IMR-90 (cell line): Measurements from ENCODE around the gene KAZN. TPM values are rescaled to one million over a fixed set of nuclear protein-coding genes. Genes with fewer than 3 reads are reported as not detected.

Source experiments
- ATAC-seq: fragments of 200-7000 bp; cut with Tn5 transposase; 2 replicates; pipeline ENCODE4 v1.9.1; 2020; ENCODE audit warnings: low read depth, mild to moderate bottlenecking, moderate library complexity
- BruUV-seq: library from RNA; stranded (reverse); fragments of 400-500 nt; replicated peaks from 2 replicates; lab custom pipeline; 2021; lab: Mats Ljungman, UMichigan
- CTCF ChIA-PET: fragments of 300-600 bp; formaldehyde crosslinking; extraction: SDS; loops from one replicate; lab custom pipeline; 2021; ENCODE audit warnings: antibody characterized with exemption; lab: Yijun Ruan, JAX
- POLR2A ChIA-PET: fragments of 300-600 bp; sonication (Branson Sonifier 250); formaldehyde crosslinking; loops from one replicate; lab custom pipeline; 2022; ENCODE audit warnings: antibody characterized with exemption; ENCODE audit not compliant: unreplicated experiment; lab: Charles Lee
- DNase-seq: peaks from one replicate; pipeline ENCODE4 v3.0.0; 2013
- H2AFZ ChIP-seq: replicated peaks from 2 replicates; pipeline ENCODE3; 2013; ENCODE audit warnings: low read length, mild to moderate bottlenecking; ENCODE audit not compliant: poor library complexity
- H2AK5ac ChIP-seq: 2 replicates; pipeline ENCODE4 v1.6.1; 2013; ENCODE audit warnings: low read depth, low read length, inconsistent platforms
- H2AK9ac ChIP-seq: replicated peaks from 2 replicates; pipeline ENCODE3; 2013; ENCODE audit warnings: mild to moderate bottlenecking, low read depth, low read length, moderate library complexity; ENCODE audit not compliant: poor library complexity
- H2BK120ac ChIP-seq: 2 replicates; pipeline ENCODE4 v1.6.1; 2013; ENCODE audit warnings: low read depth, low read length, inconsistent platforms
- H2BK15ac ChIP-seq: 3 replicates; pipeline ENCODE4 v1.6.1; 2013; ENCODE audit warnings: low read depth, low read length, inconsistent platforms
- H2BK20ac ChIP-seq: 2 replicates; pipeline ENCODE4 v1.6.1; 2013; ENCODE audit warnings: low read depth, mild to moderate bottlenecking, inconsistent platforms, low read length, moderate library complexity
- H2BK5ac ChIP-seq: 2 replicates; pipeline ENCODE4 v1.6.1; 2013; ENCODE audit warnings: mild to moderate bottlenecking, low read depth, low read length, inconsistent platforms; ENCODE audit not compliant: poor library complexity, severe bottlenecking
- H3K14ac ChIP-seq: replicated peaks from 2 replicates; pipeline ENCODE4 v1.6.1; 2013; ENCODE audit warnings: low read depth, low read length, inconsistent platforms
- H3K18ac ChIP-seq: 2 replicates; pipeline ENCODE4 v1.6.1; 2013; ENCODE audit warnings: low read depth, low read length, control low read depth
- H3K23ac ChIP-seq: 2 replicates; pipeline ENCODE4 v1.6.1; 2013; ENCODE audit warnings: low read depth, low read length, inconsistent platforms
- H3K27ac ChIP-seq: 2 replicates; pipeline ENCODE4 v1.5.1; 2013; ENCODE audit warnings: mild to moderate bottlenecking, control low read depth, low read length; ENCODE audit not compliant: insufficient read depth
- H3K27me3 ChIP-seq: 2 replicates; pipeline ENCODE4 v1.6.1; 2013; ENCODE audit warnings: low read length; ENCODE audit not compliant: control insufficient read depth, insufficient read depth
- H3K36me3 ChIP-seq: 2 replicates; pipeline ENCODE4 v1.6.1; 2013; ENCODE audit warnings: low read length, mixed read lengths; ENCODE audit not compliant: control insufficient read depth, insufficient read depth
- H3K4ac ChIP-seq: 2 replicates; pipeline ENCODE4 v1.6.1; 2013; ENCODE audit warnings: low read depth, low read length, inconsistent platforms
- H3K4me1 ChIP-seq: 2 replicates; pipeline ENCODE4 v1.6.1; 2013; ENCODE audit warnings: low read length, mixed read lengths; ENCODE audit not compliant: control insufficient read depth, insufficient read depth
- H3K4me2 ChIP-seq: 2 replicates; pipeline ENCODE4 v1.6.1; 2013; ENCODE audit warnings: low read depth, mild to moderate bottlenecking, control low read depth, low read length, moderate library complexity
- H3K4me3 ChIP-seq: 2 replicates; pipeline ENCODE4 v1.5.1; 2013; ENCODE audit warnings: low read depth, mild to moderate bottlenecking, control low read depth, low read length, moderate library complexity; ENCODE audit not compliant: insufficient read depth
- H3K56ac ChIP-seq: 2 replicates; pipeline ENCODE4 v1.6.1; 2013; ENCODE audit warnings: low read length, inconsistent platforms; ENCODE audit not compliant: insufficient read depth; ENCODE audit errors: extremely low read depth
- H3K79me1 ChIP-seq, 2 experiments: 2 replicates each; pipeline ENCODE4 v1.6.1; 2013; ENCODE audit warnings: low read length in 2 of 2, inconsistent platforms in 1 of 2, low read depth in 1 of 2
- H3K9ac ChIP-seq: 2 replicates; pipeline ENCODE4 v1.6.1; 2013; ENCODE audit warnings: low read depth, low read length, control low read depth
- H3K9me1 ChIP-seq: 2 replicates; pipeline ENCODE4 v1.6.1; 2013; ENCODE audit warnings: low read length, inconsistent platforms; ENCODE audit not compliant: insufficient read depth
- H3K9me3 ChIP-seq: 2 replicates; pipeline ENCODE4 v1.6.1; 2013; ENCODE audit warnings: low read length; ENCODE audit not compliant: control insufficient read depth, insufficient read depth
- H4K20me1 ChIP-seq: 2 replicates; pipeline ENCODE4 v1.6.1; 2013; ENCODE audit warnings: low read length, inconsistent platforms; ENCODE audit not compliant: insufficient read depth
- H4K5ac ChIP-seq: 2 replicates; pipeline ENCODE4 v1.6.1; 2013; ENCODE audit warnings: mild to moderate bottlenecking, low read depth, low read length, control low read depth
- H4K8ac ChIP-seq, 2 experiments: 2 replicates each; pipeline ENCODE4 v1.6.1; 2013; ENCODE audit warnings: low read depth in 2 of 2, low read length in 2 of 2, control low read depth in 1 of 2, inconsistent platforms in 1 of 2
- H4K91ac ChIP-seq: 2 replicates; pipeline ENCODE4 v1.6.1; 2013; ENCODE audit warnings: low read depth, low read length, inconsistent platforms; ENCODE audit not compliant: insufficient read depth
- BHLHE40 ChIP-seq: fragments of 150-350 bp; IDR thresholded peaks from 2 replicates; pipeline ENCODE4 v1.6.1; 2016; ENCODE audit warnings: mild to moderate bottlenecking, low read depth, low read length
- CEBPB ChIP-seq: IDR thresholded peaks from 2 replicates; pipeline ENCODE4 v1.6.1; 2012; ENCODE audit warnings: low read depth, low read length, improper control_type of control experiment
- CHD1 ChIP-seq: IDR thresholded peaks from 2 replicates; pipeline ENCODE4 v1.6.1; 2012; ENCODE audit warnings: low read depth, low read length, improper control_type of control experiment
- FOS ChIP-seq: fragments of 150-350 bp; IDR thresholded peaks from 2 replicates; pipeline ENCODE4 v1.6.1; 2016; ENCODE audit warnings: low read depth, low read length
- MAFK ChIP-seq: IDR thresholded peaks from 2 replicates; pipeline ENCODE4 v1.6.1; 2012; ENCODE audit warnings: low read depth, low read length, improper control_type of control experiment
- MAZ ChIP-seq: IDR thresholded peaks from 2 replicates; pipeline ENCODE4 v1.6.1; 2012; ENCODE audit warnings: low read depth, mild to moderate bottlenecking, low read length, improper control_type of control experiment, moderate library complexity, borderline replicate concordance
- MXI1 ChIP-seq: IDR thresholded peaks from 2 replicates; pipeline ENCODE4 v1.6.1; 2012; ENCODE audit warnings: low read depth, mild to moderate bottlenecking, low read length, moderate library complexity, borderline replicate concordance
- NFE2L2 ChIP-seq: fragments of 150-350 bp; IDR thresholded peaks from 2 replicates; pipeline ENCODE4 v1.6.1; 2016; ENCODE audit warnings: low read depth, mild to moderate bottlenecking, low read length
- POLR2A ChIP-seq: IDR thresholded peaks from 2 replicates; pipeline ENCODE4 v1.6.1; 2012; ENCODE audit warnings: mild to moderate bottlenecking, low read depth, low read length
- RAD21 ChIP-seq: IDR thresholded peaks from 2 replicates; pipeline ENCODE4 v1.6.1; 2012; ENCODE audit warnings: low read length, improper control_type of control experiment
- RCOR1 ChIP-seq: IDR thresholded peaks from 2 replicates; pipeline ENCODE4 v1.6.1; 2012; ENCODE audit warnings: mild to moderate bottlenecking, low read length, improper control_type of control experiment; ENCODE audit not compliant: insufficient replicate concordance
- RFX5 ChIP-seq: IDR thresholded peaks from 2 replicates; pipeline ENCODE4 v1.8.0; 2012; ENCODE audit warnings: low read depth, mild to moderate bottlenecking, low read length, moderate library complexity
- SMC3 ChIP-seq: fragments of 150-350 bp; IDR thresholded peaks from 2 replicates; pipeline ENCODE4 v1.6.1; 2016; ENCODE audit warnings: low read depth, mild to moderate bottlenecking, antibody characterized with exemption, low read length, moderate library complexity
- USF2 ChIP-seq: fragments of 150-350 bp; IDR thresholded peaks from 2 replicates; pipeline ENCODE4 v1.6.1; 2017; ENCODE audit warnings: mild to moderate bottlenecking, antibody characterized with exemption, low read length, low read depth
- WGBS, 2 experiments: methylation state at CpG; one replicate each; pipeline versions ENCODE4 v1.1.5 to v1.1.7; 2013; ENCODE audit warnings: missing lambda C conversion rate in 2 of 2; ENCODE audit not compliant: insufficient read length in 1 of 2; ENCODE audit errors: extremely low coverage in 2 of 2; 5-methylcytosine and 5-hydroxymethylcytosine counted together
- dilution Hi-C: fragments of 300-500 bp; cut with HindIII; formaldehyde crosslinking; loops from one replicate; pipeline ENCODE4 v1.14.3; 2018; ENCODE audit warnings: low sequenced_read_pairs; ENCODE audit not compliant: unreplicated experiment
- in situ Hi-C: fragments of 300-500 bp; cut with MboI; formaldehyde crosslinking; loops from 3 replicates; pipeline ENCODE4 v1.14.3; 2019; ENCODE audit warnings: low sequenced_read_pairs, inconsistent platforms, mixed read lengths
- intact Hi-C: fragments of 100-400 bp; cut with micrococcal nuclease; formaldehyde crosslinking; loops from 2 replicates; pipeline ENCODE4 v1.10.0; 2022
- polyA plus RNA-seq, 3 experiments: library from polyadenylated mRNA; depleted of rRNA; stranded (reverse); fragments of >200 nt; gene quantifications; 2 replicates each; pipeline ENCODE4 v1.2.3, GENCODE V29; 2012; ENCODE audit warnings: low replicate concordance in 1 of 3
- total RNA-seq: library from RNA; depleted of rRNA; stranded (reverse); fragments of >200 nt; gene quantifications from 2 replicates; pipeline ENCODE4 v1.2.3, GENCODE V29; 2012
- TF ChIP-seq, protein P1 (sequence below): conservative IDR thresholded peaks from 2 replicates; pipeline ENCODE4 v1.5.1; 2012; ENCODE audit warnings: mild to moderate bottlenecking, low read depth, low read length, improper control_type of control experiment
- TF ChIP-seq, protein P2 (sequence below): fragments of 150-350 bp; IDR thresholded peaks from 2 replicates; pipeline ENCODE4 v1.6.1; 2016; ENCODE audit warnings: low read depth, mild to moderate bottlenecking, low read length, moderate library complexity, borderline replicate concordance

The KAZN gene
- total and polyA plus RNA-seq, 2 of the 4 experiments (the other 2 are of a cell fraction), result 5.2 to 10.5 TPM

DNA sequence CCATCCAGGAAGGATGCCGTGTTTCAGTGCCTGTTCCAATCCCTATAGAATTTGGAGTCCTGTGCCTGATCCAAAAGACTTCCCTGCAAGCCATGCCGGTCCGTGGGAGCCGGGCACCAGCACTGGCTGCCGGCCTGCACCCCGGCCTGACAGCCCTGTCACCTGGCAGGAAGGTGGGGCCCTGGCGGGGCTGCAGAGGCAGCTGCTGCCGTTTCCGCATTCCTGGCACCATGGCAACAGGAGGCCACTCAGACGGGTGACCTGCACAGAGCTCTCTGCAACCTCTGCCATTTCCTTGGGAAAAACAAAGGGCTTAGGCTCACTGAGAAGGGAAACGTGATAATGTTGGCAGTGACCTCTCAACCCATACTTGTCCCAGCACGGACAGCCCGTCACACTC lies 491.9 kb downstream of the KAZN start:
- DNase-seq (no peak), ATAC-seq (no peak)
- no TSS peak for BruUV-seq
- Histone ChIP-seq H2AK5ac (no peak overlapping the region), H3K9me1 (peaks cover 3% of the 10 kb centered on the region; the same call in 1 of the 2 replicates), H3K9ac (no peak overlapping the region), H3K4me1 (peaks cover 6% of the 10 kb centered on the region; the same call in 1 of the 2 replicates), H3K23ac (no peak overlapping the region), H3K56ac (no peak overlapping the region), H2AFZ (peak overlapping the region; percentile 37), H4K5ac (no peak overlapping the region), H4K20me1 (no peaks in the 10 kb centered on the region), H3K36me3 (no peaks in the 10 kb centered on the region), H3K14ac (no peak overlapping the region), H3K79me1 (no peaks in the 10 kb centered on the region), H4K91ac (no peak overlapping the region), H2BK120ac (no peak overlapping the region), H3K4me2 (no peak overlapping the region), H2BK20ac (no peak overlapping the region), H3K4ac (no peak overlapping the region), H2AK9ac (no peak overlapping the region), H4K8ac (no peak overlapping the region), H2BK15ac (no peak overlapping the region), H3K27ac (no peak overlapping the region), H3K18ac (no peak overlapping the region), H2BK5ac (no peak overlapping the region), H3K4me3 (no peak overlapping the region), H3K27me3 (no peaks in the 10 kb centered on the region), H3K9me3 (no peaks in the 10 kb centered on the region)
- dilution Hi-C loops (no loop called here), intact Hi-C loops (no loop called here), in situ Hi-C loops (no loop called here)
- ChIA-PET CTCF (no interaction called here), POLR2A (no interaction called here)
- no peak for TF ChIP-seq MAZ
- no peak for TF ChIP-seq BHLHE40
- no peak for TF ChIP-seq RCOR1
- TF ChIP-seq USF2, result no peak
- TF ChIP-seq MXI1, result no peak
- TF ChIP-seq CHD1, result no peak
- TF ChIP-seq NFE2L2, result no peak
- TF ChIP-seq, protein P1, sequence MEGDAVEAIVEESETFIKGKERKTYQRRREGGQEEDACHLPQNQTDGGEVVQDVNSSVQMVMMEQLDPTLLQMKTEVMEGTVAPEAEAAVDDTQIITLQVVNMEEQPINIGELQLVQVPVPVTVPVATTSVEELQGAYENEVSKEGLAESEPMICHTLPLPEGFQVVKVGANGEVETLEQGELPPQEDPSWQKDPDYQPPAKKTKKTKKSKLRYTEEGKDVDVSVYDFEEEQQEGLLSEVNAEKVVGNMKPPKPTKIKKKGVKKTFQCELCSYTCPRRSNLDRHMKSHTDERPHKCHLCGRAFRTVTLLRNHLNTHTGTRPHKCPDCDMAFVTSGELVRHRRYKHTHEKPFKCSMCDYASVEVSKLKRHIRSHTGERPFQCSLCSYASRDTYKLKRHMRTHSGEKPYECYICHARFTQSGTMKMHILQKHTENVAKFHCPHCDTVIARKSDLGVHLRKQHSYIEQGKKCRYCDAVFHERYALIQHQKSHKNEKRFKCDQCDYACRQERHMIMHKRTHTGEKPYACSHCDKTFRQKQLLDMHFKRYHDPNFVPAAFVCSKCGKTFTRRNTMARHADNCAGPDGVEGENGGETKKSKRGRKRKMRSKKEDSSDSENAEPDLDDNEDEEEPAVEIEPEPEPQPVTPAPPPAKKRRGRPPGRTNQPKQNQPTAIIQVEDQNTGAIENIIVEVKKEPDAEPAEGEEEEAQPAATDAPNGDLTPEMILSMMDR, result no peak
- TF ChIP-seq, protein P2, sequence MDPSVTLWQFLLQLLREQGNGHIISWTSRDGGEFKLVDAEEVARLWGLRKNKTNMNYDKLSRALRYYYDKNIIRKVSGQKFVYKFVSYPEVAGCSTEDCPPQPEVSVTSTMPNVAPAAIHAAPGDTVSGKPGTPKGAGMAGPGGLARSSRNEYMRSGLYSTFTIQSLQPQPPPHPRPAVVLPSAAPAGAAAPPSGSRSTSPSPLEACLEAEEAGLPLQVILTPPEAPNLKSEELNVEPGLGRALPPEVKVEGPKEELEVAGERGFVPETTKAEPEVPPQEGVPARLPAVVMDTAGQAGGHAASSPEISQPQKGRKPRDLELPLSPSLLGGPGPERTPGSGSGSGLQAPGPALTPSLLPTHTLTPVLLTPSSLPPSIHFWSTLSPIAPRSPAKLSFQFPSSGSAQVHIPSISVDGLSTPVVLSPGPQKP, result no peak
- no peak for TF ChIP-seq SMC3
- TF ChIP-seq CEBPB, result no peak
- TF ChIP-seq RFX5, result no peak
- no peak for TF ChIP-seq FOS
- no peak for TF ChIP-seq MAFK
- TF ChIP-seq POLR2A, result no peak
- TF ChIP-seq RAD21, result no peak
- 30% methylated on average over 7 of the region's 13 CpGs; no CpG with 5 or more reads in 1 of the 2 experiments for WGBS, 2 experiments
